Measurements from ENCODE around the gene GPC6. TPM values are rescaled to one million over a fixed set of nuclear protein-coding genes. Genes with fewer than 3 reads are reported as not detected.

The GPC6 gene
- total RNA-seq, 3 donors from 2014 or later (not counting 1 experiment from before 2014, with no cell fraction given), result not detected

DNA sequence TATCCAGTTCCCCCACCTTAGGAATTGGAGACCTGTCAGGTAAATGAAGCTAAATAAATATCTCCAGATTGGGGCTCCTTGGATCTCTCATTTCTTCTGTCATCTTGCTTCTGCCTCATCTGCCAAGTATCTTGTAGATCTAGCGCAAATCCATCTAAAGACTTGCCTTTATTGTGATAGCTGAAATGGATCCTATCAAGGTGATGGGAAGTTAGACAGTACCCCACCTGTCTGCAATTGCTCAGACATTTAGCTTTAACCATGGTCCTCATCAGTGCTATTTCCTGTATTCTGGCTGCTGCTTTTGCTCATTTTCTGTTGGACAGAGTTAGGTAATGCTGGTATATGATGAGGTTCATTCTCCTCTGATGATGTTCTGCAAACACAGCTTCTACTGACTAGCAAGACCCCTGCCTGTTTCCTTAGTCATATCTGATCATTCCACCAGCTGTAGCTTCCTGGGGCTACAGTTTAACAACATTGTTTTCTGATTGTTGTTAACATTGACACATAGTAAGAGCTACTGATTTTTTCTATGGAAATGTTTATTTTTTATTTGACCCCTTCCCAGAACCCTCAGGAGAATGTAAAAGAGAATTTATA lies 912.9 kb downstream of the GPC6 start:
- Histone ChIP-seq H3K27ac (ENCODE audit: low read length) (no peak overlapping the region), H3K4me1 (ENCODE audit: control insufficient read depth, insufficient read depth, low read length) (no peaks in the 10 kb centered on the region), H3K9me3 (ENCODE audit: control insufficient read depth, insufficient read depth, low read length) (no peaks in the 10 kb centered on the region), H3K27me3 (ENCODE audit: control insufficient read depth, insufficient read depth, low read length) (no peaks in the 10 kb centered on the region), H3K36me3 (ENCODE audit: control insufficient read depth, insufficient read depth, low read length) (no peaks in the 10 kb centered on the region), H3K4me3 (ENCODE audit: low read length) (no peak overlapping the region)
- Mint-ChIP-seq H3K36me3 (no peaks in the 10 kb centered on the region), H3K4me1 (no peaks in the 10 kb centered on the region), H3K9me3 (no peaks in the 10 kb centered on the region), H3K4me3 (no peak overlapping the region), H3K27ac (no peak overlapping the region), H3K27me3 (ENCODE audit: low read depth in 2 of 2) (no peaks in the 10 kb centered on the region)
- TF ChIP-seq, protein P1, sequence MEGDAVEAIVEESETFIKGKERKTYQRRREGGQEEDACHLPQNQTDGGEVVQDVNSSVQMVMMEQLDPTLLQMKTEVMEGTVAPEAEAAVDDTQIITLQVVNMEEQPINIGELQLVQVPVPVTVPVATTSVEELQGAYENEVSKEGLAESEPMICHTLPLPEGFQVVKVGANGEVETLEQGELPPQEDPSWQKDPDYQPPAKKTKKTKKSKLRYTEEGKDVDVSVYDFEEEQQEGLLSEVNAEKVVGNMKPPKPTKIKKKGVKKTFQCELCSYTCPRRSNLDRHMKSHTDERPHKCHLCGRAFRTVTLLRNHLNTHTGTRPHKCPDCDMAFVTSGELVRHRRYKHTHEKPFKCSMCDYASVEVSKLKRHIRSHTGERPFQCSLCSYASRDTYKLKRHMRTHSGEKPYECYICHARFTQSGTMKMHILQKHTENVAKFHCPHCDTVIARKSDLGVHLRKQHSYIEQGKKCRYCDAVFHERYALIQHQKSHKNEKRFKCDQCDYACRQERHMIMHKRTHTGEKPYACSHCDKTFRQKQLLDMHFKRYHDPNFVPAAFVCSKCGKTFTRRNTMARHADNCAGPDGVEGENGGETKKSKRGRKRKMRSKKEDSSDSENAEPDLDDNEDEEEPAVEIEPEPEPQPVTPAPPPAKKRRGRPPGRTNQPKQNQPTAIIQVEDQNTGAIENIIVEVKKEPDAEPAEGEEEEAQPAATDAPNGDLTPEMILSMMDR (IDR thresholded peaks at IDR 0.05), result no peak
- ATAC-seq (no peak), DNase-seq (no peak)
- intact Hi-C loops (cut with micrococcal nuclease), result no loop called here
- 100% methylated on average over 1 of the region's 1 CpG for WGBS (ENCODE audit: insufficient coverage)

DNA sequence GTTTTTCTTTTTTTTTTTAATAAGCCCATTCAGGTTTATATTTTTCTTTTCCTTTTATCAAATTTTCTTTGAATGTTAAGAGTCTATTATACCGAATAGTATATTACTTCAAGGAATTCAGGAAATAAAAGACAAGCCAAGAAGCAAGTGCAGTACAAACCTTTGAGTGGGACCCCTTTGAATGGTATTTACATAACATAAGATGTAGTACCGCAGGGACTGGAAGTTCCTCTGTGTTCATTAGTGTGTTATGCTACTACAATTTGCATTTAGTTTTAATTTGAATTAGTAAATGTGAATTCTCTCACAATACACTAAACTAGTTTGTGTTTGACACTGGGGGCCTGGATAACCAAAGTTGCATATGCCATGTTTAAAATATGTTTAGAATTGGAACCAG lies 913.4 kb downstream of the GPC6 start:
- intact Hi-C loops (cut with micrococcal nuclease), result no loop called here
- Histone ChIP-seq H3K27ac (ENCODE audit: low read length) (no peak overlapping the region), H3K9me3 (ENCODE audit: control insufficient read depth, insufficient read depth, low read length) (no peaks in the 10 kb centered on the region), H3K27me3 (ENCODE audit: control insufficient read depth, insufficient read depth, low read length) (no peaks in the 10 kb centered on the region), H3K4me3 (ENCODE audit: low read length) (no peak overlapping the region), H3K4me1 (ENCODE audit: control insufficient read depth, insufficient read depth, low read length) (no peaks in the 10 kb centered on the region), H3K36me3 (ENCODE audit: control insufficient read depth, insufficient read depth, low read length) (no peaks in the 10 kb centered on the region)
- no peaks in the 10 kb centered on the region for H3K27me3 Mint-ChIP-seq (ENCODE audit: low read depth in 2 of 2)
- H3K27ac Mint-ChIP-seq, result no peak overlapping the region
- H3K4me3 Mint-ChIP-seq, result no peak overlapping the region
- no CpG with 5 or more reads among the region's 2 CpGs for WGBS (ENCODE audit: insufficient coverage)
- H3K9me3 Mint-ChIP-seq, result no peaks in the 10 kb centered on the region
- no peak for DNase-seq
- no peaks in the 10 kb centered on the region for H3K36me3 Mint-ChIP-seq
- TF ChIP-seq, protein P1 (IDR thresholded peaks at IDR 0.05), result no peak
- no peak for ATAC-seq
- H3K4me1 Mint-ChIP-seq, result no peaks in the 10 kb centered on the region

DNA sequence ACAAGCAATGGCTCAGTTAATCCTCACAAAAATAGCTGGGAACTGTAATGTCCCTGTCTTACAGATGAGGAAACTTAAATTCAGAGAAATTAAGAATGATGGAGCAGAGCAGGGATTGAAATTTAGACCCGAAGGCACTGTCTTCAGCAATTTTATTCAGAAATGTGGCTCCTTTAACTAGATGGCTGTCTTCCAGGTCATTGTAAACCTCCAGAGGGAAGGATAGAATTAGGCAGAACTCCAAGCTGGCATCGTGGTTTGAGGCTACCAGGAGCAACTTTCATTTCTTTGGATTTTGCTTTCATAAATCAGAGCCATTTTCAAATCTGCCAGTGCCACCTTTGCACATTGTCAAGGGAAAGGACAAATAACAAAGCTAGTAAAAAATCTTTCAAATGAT lies 913.9 kb downstream of the GPC6 start:
- H3K4me3 ChIP-seq (ENCODE audit: low read length), result no peak overlapping the region
- TF ChIP-seq, protein P1 (IDR thresholded peaks at IDR 0.05), result no peak
- intact Hi-C loops (cut with micrococcal nuclease), result no loop called here
- DNase-seq (no peak), ATAC-seq (no peak)
- Mint-ChIP-seq H3K9me3 (no peaks in the 10 kb centered on the region), H3K4me1 (no peaks in the 10 kb centered on the region), H3K27me3 (ENCODE audit: low read depth in 2 of 2) (no peaks in the 10 kb centered on the region), H3K4me3 (no peak overlapping the region), H3K27ac (no peak overlapping the region), H3K36me3 (no peaks in the 10 kb centered on the region)
- WGBS (ENCODE audit: insufficient coverage), result 83% methylated on average over 2 of the region's 2 CpGs
- no peaks in the 10 kb centered on the region for H3K36me3 ChIP-seq (ENCODE audit: control insufficient read depth, insufficient read depth, low read length)
- no peaks in the 10 kb centered on the region for H3K27me3 ChIP-seq (ENCODE audit: control insufficient read depth, insufficient read depth, low read length)
- no peak overlapping the region for H3K27ac ChIP-seq (ENCODE audit: low read length)
- no peaks in the 10 kb centered on the region for H3K4me1 ChIP-seq (ENCODE audit: control insufficient read depth, insufficient read depth, low read length)
- no peaks in the 10 kb centered on the region for H3K9me3 ChIP-seq (ENCODE audit: control insufficient read depth, insufficient read depth, low read length)

All from natural killer cell (primary cell).